ENCODE data around the gene C11orf97. TPM values are rescaled to one million over a fixed set of nuclear protein-coding genes. Genes with fewer than 3 reads are reported as not detected.

Gene C11orf97
- total and polyA plus RNA-seq, 9 of the 15 experiments (the other 6 are each of a cell fraction or from before 2014, with no cell fraction given), result not detected

GRCh38 chr11:94493281-94494125, 18.8 kb upstream of the C11orf97 start, which contains the start of the genes ANKRD49 and MRE11 (continued):
- TF ChIP-seq MTA3 (IDR thresholded peaks at IDR 0.05; ENCODE audit: borderline replicate concordance) (peak; percentile 30; the same call in 1 of the 2 replicates), ATF3 (IDR thresholded peaks at IDR 0.05) (no peak), ATF3 (CRISPR knock-in tag; conservative IDR thresholded peaks at IDR 0.05) (peak; percentile 45; the same call in 1 of the 2 replicates), ETV5 (CRISPR knock-in tag; IDR thresholded peaks at IDR 0.05; ENCODE audit: low read depth) (0 out of 2 replicates have a peak, but pooled peaks have one; percentile 81), TCF7 (IDR thresholded peaks at IDR 0.05; ENCODE audit: borderline replicate concordance) (no peak), MCM3 (IDR thresholded peaks at IDR 0.05) (no peak), ZNF584 (CRISPR knock-in tag; IDR thresholded peaks at IDR 0.05; ENCODE audit: low read depth) (no peak), SPI1 (IDR thresholded peaks at IDR 0.05; ENCODE audit: borderline replicate concordance, low read depth, low read length) (0 out of 2 replicates have a peak, but pooled peaks have one; percentile 19), ZNF77 (CRISPR knock-in tag; IDR thresholded peaks at IDR 0.05) (no peak), HDAC2 (IDR thresholded peaks at IDR 0.05) (0 out of 2 replicates have a peak, but pooled peaks have one; percentile 80), SRSF3 (IDR thresholded peaks at IDR 0.05; ENCODE audit: insufficient read depth, low read length) (no peak), ATF6 (CRISPR knock-in tag; IDR thresholded peaks at IDR 0.05) (no peak; the same call in 1 of the 2 replicates), HNRNPLL (IDR thresholded peaks at IDR 0.05; ENCODE audit: low read depth, low read length, poor library complexity, severe bottlenecking) (peak; percentile 57), ZMIZ1 (IDR thresholded peaks at IDR 0.05; ENCODE audit: low read depth in 2 of 2, low read length in 2 of 2) (no peak), PHB (CRISPR knock-in tag; IDR thresholded peaks at IDR 0.05) (no peak), HLTF (IDR thresholded peaks at IDR 0.05) (0 out of 2 replicates have a peak, but pooled peaks have one; percentile 22), ZNF165 (CRISPR knock-in tag; IDR thresholded peaks at IDR 0.05; ENCODE audit: borderline replicate concordance) (no peak), ZNF780A (CRISPR knock-in tag; IDR thresholded peaks at IDR 0.05) (no peak), CHCHD3 (CRISPR knock-in tag; IDR thresholded peaks at IDR 0.05) (no peak), HNRNPL (IDR thresholded peaks at IDR 0.05; ENCODE audit: low read depth, low read length) (no peak)
